HepG2 (cell line): ENCODE data around the gene MRPS5.

Source experiments
- KAT8 ChIP-seq: IDR thresholded peaks from 2 replicates; pipeline ENCODE4 v1.6.1; 2016; ENCODE audit warnings: missing genetic modification reagents, missing compliant biosample characterization
- ONECUT2 ChIP-seq: sonication (generic); formaldehyde crosslinking; IDR thresholded peaks from 2 replicates; pipeline ENCODE4 v1.4.0; 2020; ENCODE audit warnings: missing genetic modification reagents
- RARA ChIP-seq: IDR thresholded peaks from 2 replicates; pipeline ENCODE4 v1.6.1; 2016; ENCODE audit warnings: missing genetic modification reagents, missing compliant biosample characterization
- TF ChIP-seq, protein P1 (sequence below): fragments of 450-650 bp; IDR thresholded peaks from 2 replicates; pipeline ENCODE4 v1.6.1; 2017; ENCODE audit warnings: mild to moderate bottlenecking

DNA sequence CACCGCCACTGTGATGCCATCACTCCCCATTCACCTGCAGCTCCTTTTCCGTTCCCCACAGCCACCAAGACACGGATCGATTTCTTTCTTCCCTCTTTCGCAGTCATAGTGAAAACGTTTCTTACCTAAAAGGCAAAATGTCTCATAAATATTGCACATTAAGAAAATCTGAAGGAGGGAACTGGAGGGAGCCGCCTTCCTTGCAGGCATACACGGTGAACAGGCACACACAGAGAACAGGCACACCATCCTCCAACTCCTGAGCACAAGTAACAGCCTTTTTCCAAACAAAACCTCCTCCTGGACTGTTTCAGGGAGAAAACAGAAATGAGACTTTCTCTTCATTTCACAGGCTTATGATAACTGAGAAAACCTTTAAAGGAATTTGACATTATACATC lies 17.0 kb downstream of the MRPS5 start:
- TF ChIP-seq, protein P1, sequence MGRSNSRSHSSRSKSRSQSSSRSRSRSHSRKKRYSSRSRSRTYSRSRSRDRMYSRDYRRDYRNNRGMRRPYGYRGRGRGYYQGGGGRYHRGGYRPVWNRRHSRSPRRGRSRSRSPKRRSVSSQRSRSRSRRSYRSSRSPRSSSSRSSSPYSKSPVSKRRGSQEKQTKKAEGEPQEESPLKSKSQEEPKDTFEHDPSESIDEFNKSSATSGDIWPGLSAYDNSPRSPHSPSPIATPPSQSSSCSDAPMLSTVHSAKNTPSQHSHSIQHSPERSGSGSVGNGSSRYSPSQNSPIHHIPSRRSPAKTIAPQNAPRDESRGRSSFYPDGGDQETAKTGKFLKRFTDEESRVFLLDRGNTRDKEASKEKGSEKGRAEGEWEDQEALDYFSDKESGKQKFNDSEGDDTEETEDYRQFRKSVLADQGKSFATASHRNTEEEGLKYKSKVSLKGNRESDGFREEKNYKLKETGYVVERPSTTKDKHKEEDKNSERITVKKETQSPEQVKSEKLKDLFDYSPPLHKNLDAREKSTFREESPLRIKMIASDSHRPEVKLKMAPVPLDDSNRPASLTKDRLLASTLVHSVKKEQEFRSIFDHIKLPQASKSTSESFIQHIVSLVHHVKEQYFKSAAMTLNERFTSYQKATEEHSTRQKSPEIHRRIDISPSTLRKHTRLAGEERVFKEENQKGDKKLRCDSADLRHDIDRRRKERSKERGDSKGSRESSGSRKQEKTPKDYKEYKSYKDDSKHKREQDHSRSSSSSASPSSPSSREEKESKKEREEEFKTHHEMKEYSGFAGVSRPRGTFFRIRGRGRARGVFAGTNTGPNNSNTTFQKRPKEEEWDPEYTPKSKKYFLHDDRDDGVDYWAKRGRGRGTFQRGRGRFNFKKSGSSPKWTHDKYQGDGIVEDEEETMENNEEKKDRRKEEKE, result no peak
- TF ChIP-seq KAT8 (CRISPR knock-in tag) (no peak), ONECUT2 (no peak), RARA (CRISPR knock-in tag) (no peak)
